HS-27A (cell line): ENCODE results near the gene SF3B2.

Source experiments
- DNase-seq: peaks from one replicate; pipeline ENCODE4 v3.0.0-alpha.2; 2012; ENCODE audit warnings: low read depth, missing footprints

The SF3B2 gene

GRCh38 chr11:66047541-66048365, 4.4 kb upstream of the SF3B2 start:
- no peak for DNase-seq

GRCh38 chr11:66048547-66049323, 3.4 kb upstream of the SF3B2 start, which contains the start of gene GAL3ST3:
GAL3ST3 (minus strand) TSS chr11:66049161; CDS start chr11:66045415, 3,746 bp downstream.
- DNase-seq, result no peak

GRCh38 chr11:66050581-66051231, 1.5 kb upstream of the SF3B2 start:
- no peak for DNase-seq

- no peak for DNase-seq
These were observed 796 bp upstream of the SF3B2 start for GRCh38 chr11:66051371-66051765.

- no peak for DNase-seq
These were observed 459 bp downstream of the SF3B2 start for GRCh38 chr11:66052664-66052982.

GRCh38 chr11:66055021-66055420, 2.9 kb downstream of the SF3B2 start:
- no peak for DNase-seq

- DNase-seq, result no peak
These were observed 4.3 kb downstream of the SF3B2 start for GRCh38 chr11:66056501-66056900.

- DNase-seq, result no peak
These were observed 8.0 kb downstream of the SF3B2 start for GRCh38 chr11:66059966-66060680.

GRCh38 chr11:66061268-66061667, 9.1 kb downstream of the SF3B2 start:
- no peak for DNase-seq

GRCh38 chr11:66062408-66062807, 10.2 kb downstream of the SF3B2 start:
- DNase-seq, result no peak

- DNase-seq, result no peak
These were observed 11.7 kb downstream of the SF3B2 start for GRCh38 chr11:66063900-66064299.

GRCh38 chr11:66064571-66064970, 12.4 kb downstream of the SF3B2 start:
- no peak for DNase-seq

GRCh38 chr11:66066751-66067150, 14.6 kb downstream of the SF3B2 start:
- DNase-seq, result no peak

GRCh38 chr11:66067640-66068039, 15.5 kb downstream of the SF3B2 start:
- no peak for DNase-seq

GRCh38 chr11:66068154-66068821, 16.1 kb downstream of the SF3B2 start:
- DNase-seq, result no peak

- DNase-seq, result no peak
These were observed 17.0 kb downstream of the SF3B2 start for GRCh38 chr11:66068923-66069714.

GRCh38 chr11:66069715-66070603, 17.8 kb downstream of the SF3B2 start, which contains the start of gene PACS1:
PACS1 (plus strand) TSS chr11:66070272; CDS start chr11:66070487, 215 bp downstream.
- DNase-seq, result no peak

- DNase-seq, result no peak
These were observed 18.6 kb downstream of the SF3B2 start for GRCh38 chr11:66070604-66071380.

GRCh38 chr11:66071381-66071801, 19.2 kb downstream of the SF3B2 start:
- DNase-seq, result no peak
